ENCODE measurements around the gene DDX31. TPM values are rescaled to one million over a fixed set of nuclear protein-coding genes. Genes with fewer than 3 reads are reported as not detected.
A peak's percentile ranks its signal among the peaks of the same experiment; 100 is the strongest.

The DDX31 gene
- total and polyA plus RNA-seq, 2 experiments from 2014 or later = 7.3 to 13.1 TPM

GRCh38 chr9:132627106-132627505 is 42.7 kb downstream of the DDX31 start:
- H3K27ac ChIP-seq = no peak overlapping the region
- H4K20me1 ChIP-seq (ENCODE audit: insufficient read depth, poor library complexity, severe bottlenecking) = no peaks in the 10 kb centered on the region
- H3K36me3 ChIP-seq (replicated peaks; ENCODE audit: insufficient read depth, low read depth) = no peaks in the 10 kb centered on the region
- no peaks in the 10 kb centered on the region for H3K4me1 ChIP-seq (ENCODE audit: insufficient read depth)
- no peaks in the 10 kb centered on the region for H3K27me3 ChIP-seq
- H3K4me2 ChIP-seq = no peak overlapping the region
- no peaks in the 10 kb centered on the region for H3K79me2 ChIP-seq
- H2AFZ ChIP-seq = no peak overlapping the region
- DNase-seq (ENCODE audit: low spot score) = no peak
- no peak for TF ChIP-seq EZH2 (IDR thresholded peaks at IDR 0.05; ENCODE audit: borderline replicate concordance)
- no peak for TF ChIP-seq CTCF (IDR thresholded peaks at IDR 0.05; ENCODE audit: poor library complexity)
- TF ChIP-seq EZH2phosphoT487 (IDR thresholded peaks at IDR 0.05; ENCODE audit: low read depth, severe bottlenecking, unreplicated experiment) = no peak
- H3K9me3 ChIP-seq (ENCODE audit: low read depth) = no peaks in the 10 kb centered on the region
- no peaks in the 10 kb centered on the region for H3K9me2 ChIP-seq (replicated peaks; ENCODE audit: insufficient read depth)
- 72% methylated on average over 7 of the region's 7 CpGs for WGBS (ENCODE audit: low lambda C conversion rate, missing lambda C conversion rate)
- no peak overlapping the region for H3K4me3 ChIP-seq

- DNase-seq (ENCODE audit: low spot score) = no peak
- Histone ChIP-seq H3K4me2 (no peak overlapping the region), H3K79me2 (no peaks in the 10 kb centered on the region), H3K27me3 (no peaks in the 10 kb centered on the region), H3K36me3 (replicated peaks; ENCODE audit: insufficient read depth, low read depth) (no peaks in the 10 kb centered on the region), H3K27ac (no peak overlapping the region), H3K9me3 (ENCODE audit: low read depth) (no peaks in the 10 kb centered on the region), H2AFZ (no peak overlapping the region), H3K4me3 (no peak overlapping the region), H3K9me2 (replicated peaks; ENCODE audit: insufficient read depth) (no peaks in the 10 kb centered on the region), H4K20me1 (ENCODE audit: insufficient read depth, poor library complexity, severe bottlenecking) (no peaks in the 10 kb centered on the region), H3K4me1 (ENCODE audit: insufficient read depth) (no peaks in the 10 kb centered on the region)
- TF ChIP-seq CTCF (IDR thresholded peaks at IDR 0.05; ENCODE audit: poor library complexity) (no peak), EZH2 (IDR thresholded peaks at IDR 0.05; ENCODE audit: borderline replicate concordance) (no peak), EZH2phosphoT487 (IDR thresholded peaks at IDR 0.05; ENCODE audit: low read depth, severe bottlenecking, unreplicated experiment) (no peak)
- WGBS (ENCODE audit: low lambda C conversion rate, missing lambda C conversion rate) = 94% methylated on average over 5 of the region's 5 CpGs
Observed at GRCh38 chr9:132626285-132626684, 43.5 kb downstream of the DDX31 start.

- Histone ChIP-seq H3K4me3 (no peak overlapping the region), H3K4me2 (no peak overlapping the region), H2AFZ (no peak overlapping the region), H3K9me2 (replicated peaks; ENCODE audit: insufficient read depth) (no peaks in the 10 kb centered on the region), H3K9me3 (ENCODE audit: low read depth) (no peaks in the 10 kb centered on the region), H3K36me3 (replicated peaks; ENCODE audit: insufficient read depth, low read depth) (no peaks in the 10 kb centered on the region), H3K27me3 (no peaks in the 10 kb centered on the region), H4K20me1 (ENCODE audit: insufficient read depth, poor library complexity, severe bottlenecking) (no peaks in the 10 kb centered on the region), H3K4me1 (ENCODE audit: insufficient read depth) (no peaks in the 10 kb centered on the region), H3K27ac (no peak overlapping the region), H3K79me2 (no peaks in the 10 kb centered on the region)
- 78% methylated on average over 5 of the region's 5 CpGs for WGBS (ENCODE audit: low lambda C conversion rate, missing lambda C conversion rate)
- DNase-seq (ENCODE audit: low spot score) = peak; percentile 38
- TF ChIP-seq CTCF (IDR thresholded peaks at IDR 0.05; ENCODE audit: poor library complexity) (no peak), EZH2phosphoT487 (IDR thresholded peaks at IDR 0.05; ENCODE audit: low read depth, severe bottlenecking, unreplicated experiment) (no peak)
Observed at GRCh38 chr9:132622159-132622558, 47.6 kb downstream of the DDX31 start.

GRCh38 chr9:132616725-132617124 is 53.1 kb downstream of the DDX31 start:
- Histone ChIP-seq H3K9me3 (ENCODE audit: low read depth) (no peaks in the 10 kb centered on the region), H3K27ac (no peak overlapping the region), H3K4me1 (ENCODE audit: insufficient read depth) (no peaks in the 10 kb centered on the region), H3K9me2 (replicated peaks; ENCODE audit: insufficient read depth) (no peaks in the 10 kb centered on the region), H3K4me2 (no peak overlapping the region), H3K27me3 (no peaks in the 10 kb centered on the region), H3K4me3 (no peak overlapping the region), H2AFZ (no peak overlapping the region), H3K79me2 (no peaks in the 10 kb centered on the region), H4K20me1 (ENCODE audit: insufficient read depth, poor library complexity, severe bottlenecking) (no peaks in the 10 kb centered on the region), H3K36me3 (replicated peaks; ENCODE audit: insufficient read depth, low read depth) (no peaks in the 10 kb centered on the region)
- TF ChIP-seq CTCF (IDR thresholded peaks at IDR 0.05; ENCODE audit: poor library complexity) (no peak), EZH2 (IDR thresholded peaks at IDR 0.05; ENCODE audit: borderline replicate concordance) (no peak), EZH2phosphoT487 (IDR thresholded peaks at IDR 0.05; ENCODE audit: low read depth, severe bottlenecking, unreplicated experiment) (no peak)
- no peak for DNase-seq (ENCODE audit: low spot score)
- WGBS (ENCODE audit: low lambda C conversion rate, missing lambda C conversion rate) = 94% methylated on average over 5 of the region's 5 CpGs

All from hepatocyte (in vitro differentiated cells).